Measurements from ENCODE around the gene PJA1.

DNA sequence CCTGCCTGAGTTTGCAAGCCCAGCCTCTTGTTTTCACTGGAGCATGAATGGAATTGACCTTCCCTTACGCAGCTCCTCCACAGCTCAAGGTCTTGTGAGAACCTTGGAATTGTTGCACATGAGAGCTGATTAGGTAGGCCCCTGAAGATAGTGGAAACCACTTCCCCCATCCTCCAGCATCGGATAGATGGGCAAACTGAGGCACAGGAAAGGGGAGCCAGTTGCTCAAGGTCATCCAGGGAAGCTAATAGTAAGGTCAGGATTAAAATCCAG lies 27.2 kb downstream of the PJA1 start:
- TF ChIP-seq POLR2A (IDR thresholded peaks at IDR 0.05) (no peak), CTCF (IDR thresholded peaks at IDR 0.05) (no peak)
